ENCODE measurements around the gene FMR1NB. TPM values are rescaled to one million over a fixed set of nuclear protein-coding genes. Genes with fewer than 3 reads are reported as not detected.
A peak's percentile ranks its signal among the peaks of the same experiment; 100 is the strongest.

Gene FMR1NB
- total RNA-seq, 4 donors from 2014 or later = not detected

DNA sequence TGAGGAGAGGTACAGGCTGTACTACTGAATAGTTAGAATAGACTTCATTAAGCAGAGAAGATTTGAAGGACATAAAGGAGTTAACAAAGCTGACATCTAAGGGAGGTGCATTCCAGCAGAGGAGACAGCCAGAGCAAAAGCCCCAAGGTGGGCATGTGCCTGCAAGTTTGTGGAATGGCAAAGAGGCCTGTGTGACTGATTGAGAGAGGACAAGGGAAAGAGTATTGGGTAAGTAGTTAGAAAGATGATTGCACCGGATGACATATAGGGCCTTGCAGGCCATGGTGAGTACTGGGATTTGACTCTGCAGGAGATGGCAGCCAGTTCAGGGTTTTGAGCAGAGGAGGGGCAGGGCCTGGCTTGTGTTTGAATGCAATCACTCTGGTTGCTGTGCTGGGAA lies 55.9 kb downstream of the FMR1NB start:
- Histone ChIP-seq H3K9me3 (no peaks in the 10 kb centered on the region), H3K4me3 (no peak overlapping the region), H3K27ac (no peak overlapping the region), H3K27me3 (no peaks in the 10 kb centered on the region), H3K4me1 (no peaks in the 10 kb centered on the region), H3K36me3 (no peaks in the 10 kb centered on the region)
- TF ChIP-seq POLR2AphosphoS5 (IDR thresholded peaks at IDR 0.05) (no peak), EP300 (IDR thresholded peaks at IDR 0.05) (no peak), POLR2A (IDR thresholded peaks at IDR 0.05) (no peak), CTCF (IDR thresholded peaks at IDR 0.05) (no peak)
- DNase-seq (ENCODE audit: low spot score in 2 of 2) = no peak
- 50% methylated on average over 1 of the region's 1 CpG for WGBS

GRCh38 chrX:148043271-148043855 lies 62.2 kb downstream of the FMR1NB start:
- DNase-seq (ENCODE audit: low spot score in 2 of 2) = no peak
- Histone ChIP-seq H3K9me3 (no peaks in the 10 kb centered on the region), H3K4me3 (no peak overlapping the region), H3K4me1 (no peaks in the 10 kb centered on the region), H3K27me3 (no peaks in the 10 kb centered on the region), H3K27ac (no peak overlapping the region), H3K36me3 (no peaks in the 10 kb centered on the region)
- no peak for TF ChIP-seq EP300 (IDR thresholded peaks at IDR 0.05)
- TF ChIP-seq POLR2AphosphoS5 (IDR thresholded peaks at IDR 0.05) = no peak
- TF ChIP-seq POLR2A (IDR thresholded peaks at IDR 0.05) = no peak
- no peak for TF ChIP-seq CTCF (IDR thresholded peaks at IDR 0.05)
- WGBS = 65% methylated on average over 2 of the region's 2 CpGs

GRCh38 chrX:148047200-148047599 lies 66.1 kb downstream of the FMR1NB start:
- H3K27me3 ChIP-seq = no peaks in the 10 kb centered on the region
- WGBS = 46% methylated on average over 4 of the region's 4 CpGs
- TF ChIP-seq CTCF (IDR thresholded peaks at IDR 0.05) = no peak
- no peak for TF ChIP-seq EP300 (IDR thresholded peaks at IDR 0.05)
- no peak for TF ChIP-seq POLR2AphosphoS5 (IDR thresholded peaks at IDR 0.05)
- H3K36me3 ChIP-seq = no peaks in the 10 kb centered on the region
- H3K9me3 ChIP-seq = no peaks in the 10 kb centered on the region
- no peak overlapping the region for H3K4me3 ChIP-seq
- H3K27ac ChIP-seq = no peak overlapping the region
- no peak for DNase-seq (ENCODE audit: low spot score in 2 of 2)
- H3K4me1 ChIP-seq = no peaks in the 10 kb centered on the region

DNA sequence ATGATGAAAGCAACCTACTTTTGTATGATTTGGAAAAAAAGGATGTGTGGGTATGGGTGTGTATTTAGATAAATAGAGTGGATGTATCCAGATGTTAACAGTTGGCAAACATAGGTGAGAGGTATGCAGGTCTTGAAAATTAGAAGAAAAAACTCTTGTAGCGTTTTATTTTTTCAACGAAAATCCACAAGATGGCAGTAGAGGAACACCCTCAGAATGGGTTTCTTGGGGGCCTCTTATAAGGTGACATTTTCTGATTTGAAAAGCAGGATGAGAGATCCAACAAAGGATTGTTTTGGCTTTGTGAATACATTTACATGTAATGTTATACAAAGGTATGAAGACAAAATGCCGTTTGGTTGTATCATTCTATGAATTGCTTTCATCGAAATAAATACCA lies 68.3 kb downstream of the FMR1NB start:
- Histone ChIP-seq H3K27ac (no peak overlapping the region), H3K4me1 (no peaks in the 10 kb centered on the region), H3K9me3 (no peaks in the 10 kb centered on the region), H3K4me3 (no peak overlapping the region), H3K27me3 (no peaks in the 10 kb centered on the region), H3K36me3 (no peaks in the 10 kb centered on the region)
- no peak for DNase-seq (ENCODE audit: low spot score in 2 of 2)
- WGBS = 24% methylated on average over 4 of the region's 4 CpGs
- peak in 1 of 2 donors; percentile 26 for TF ChIP-seq CTCF (IDR thresholded peaks at IDR 0.05)
- no peak for TF ChIP-seq EP300 (IDR thresholded peaks at IDR 0.05)

DNA sequence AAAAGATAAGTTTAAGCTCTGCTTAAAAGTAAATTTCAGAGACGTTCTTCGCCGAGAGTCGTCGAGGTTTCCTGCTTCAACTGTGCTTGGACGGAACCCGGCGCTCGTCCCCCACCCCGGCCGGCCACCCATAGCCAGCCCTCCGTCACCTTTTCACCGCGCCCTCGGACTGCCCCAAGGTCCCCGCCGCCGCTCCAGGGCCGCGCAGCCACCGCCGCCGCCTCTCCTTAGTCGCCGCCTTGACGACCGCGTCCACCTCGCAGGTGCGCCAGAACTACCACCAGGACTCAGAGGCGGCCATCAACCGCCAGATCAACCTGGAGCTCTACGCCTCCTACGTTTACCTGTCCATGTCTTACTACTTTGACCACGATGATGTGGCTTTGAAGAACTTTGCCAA lies 70.8 kb downstream of the FMR1NB start:
- no peaks in the 10 kb centered on the region for H3K36me3 ChIP-seq
- DNase-seq (ENCODE audit: low spot score in 2 of 2) = no peak
- no peak overlapping the region for H3K4me3 ChIP-seq
- H3K9me3 ChIP-seq = no peaks in the 10 kb centered on the region
- no peaks in the 10 kb centered on the region for H3K4me1 ChIP-seq
- TF ChIP-seq POLR2A (IDR thresholded peaks at IDR 0.05) = no peak
- no peak for TF ChIP-seq POLR2AphosphoS5 (IDR thresholded peaks at IDR 0.05)
- no peak for TF ChIP-seq EP300 (IDR thresholded peaks at IDR 0.05)
- no peak for TF ChIP-seq CTCF (IDR thresholded peaks at IDR 0.05)
- H3K27ac ChIP-seq = no peak overlapping the region
- 72% methylated on average over 35 of the region's 35 CpGs for WGBS
- H3K27me3 ChIP-seq = no peaks in the 10 kb centered on the region
